Lung (tissue), 12 donors: ENCODE measurements around the gene DCDC1. TPM values are rescaled to one million over a fixed set of nuclear protein-coding genes. Genes with fewer than 3 reads are reported as not detected.

Experiments
- ATAC-seq: fragments of 200-7000 bp; cut with Tn5 transposase; one replicate; pipeline ENCODE4 v1.9.1; 2020; ENCODE audit warnings: moderate number of reproducible peaks; ENCODE audit not compliant: insufficient read depth, low FRiP score
- DNase-seq, 3 donors: peaks; one replicate each; pipeline ENCODE4 v3.0.0-alpha.2; 2013 to 2017
- H3K27ac ChIP-seq, 2 donors: one replicate each; pipeline ENCODE4 v1.5.1; 2013; ENCODE audit warnings: mild to moderate bottlenecking in 2 of 2, moderate library complexity in 2 of 2, control low read depth in 1 of 2, inconsistent platforms in 1 of 2, low read depth in 1 of 2, low read length in 1 of 2
- H3K27me3 ChIP-seq, 3 donors: one replicate each; pipeline ENCODE4 v1.5.1; 2013; ENCODE audit warnings: low read length in 2 of 3; ENCODE audit not compliant: control insufficient read depth in 3 of 3, insufficient read depth in 3 of 3
- H3K36me3 ChIP-seq, 4 donors: one replicate each; pipeline ENCODE4 v1.5.1; 2013; ENCODE audit warnings: low read length in 4 of 4, mild to moderate bottlenecking in 1 of 4, moderate library complexity in 1 of 4; ENCODE audit not compliant: control insufficient read depth in 4 of 4, insufficient read depth in 4 of 4
- H3K4me1 ChIP-seq, 5 donors: one replicate each; pipeline ENCODE4 v1.5.1; 2013; ENCODE audit warnings: low read length in 5 of 5, mild to moderate bottlenecking in 2 of 5, moderate library complexity in 1 of 5; ENCODE audit not compliant: control insufficient read depth in 5 of 5, insufficient read depth in 5 of 5
- H3K4me3 ChIP-seq: one replicate; pipeline ENCODE4 v1.5.1; 2013; ENCODE audit warnings: mild to moderate bottlenecking, control low read depth, moderate library complexity
- H3K9ac ChIP-seq, 2 donors: one replicate each; pipeline ENCODE4 v1.5.1; 2013; ENCODE audit warnings: low read length in 2 of 2, control low read depth in 1 of 2; ENCODE audit not compliant: insufficient read depth in 1 of 2
- H3K9me3 ChIP-seq, 4 donors: one replicate each; pipeline ENCODE4 v1.5.1; 2013; ENCODE audit warnings: low read length in 3 of 4, mild to moderate bottlenecking in 1 of 4, moderate library complexity in 1 of 4; ENCODE audit not compliant: control insufficient read depth in 4 of 4, insufficient read depth in 3 of 4
- WGBS, 2 donors: extraction: QIAGEN DNeasy Blood & Tissue Kit; methylation state at CpG; one replicate each; pipeline ENCODE4 v1.1.7; 2013; 5-methylcytosine and 5-hydroxymethylcytosine counted together
- polyA plus RNA-seq, 2 donors: library from polyadenylated mRNA; stranded (reverse); fragments of 200-250 nt; gene quantifications; one replicate each; pipeline ENCODE4 v1.2.1, GENCODE V29; 2013
- total RNA-seq, 2 donors: library from RNA; depleted of rRNA in 1 of 2; stranded (reverse); fragments of >200 nt in 1 of 2; gene quantifications; one replicate each; pipeline ENCODE4 v1.2.1, GENCODE V29; 2014 to 2021
- TF ChIP-seq, protein P1 (sequence below): IDR thresholded peaks from 2 replicates; pipeline ENCODE4 v1.5.1; 2012; ENCODE audit warnings: mild to moderate bottlenecking; ENCODE audit errors: control extremely low read depth, extremely low read depth
- donor health status: control.
- donor health status: control.
- donor health status: Bipolar disorder and iron deficiency.
- donor health status: healthy.
- donor health status: DM: yes; HTN: yes; CAD: no.

Gene DCDC1
- total and polyA plus RNA-seq, 4 donors: 0.47 to 20.6 (median 4.7) TPM

- Histone ChIP-seq H3K36me3 (no peaks in the 10 kb centered on the region), H3K9me3 (no peaks in the 10 kb centered on the region), H3K4me3 (no peak overlapping the region), H3K4me1 (no peaks in the 10 kb centered on the region), H3K27me3 (no peaks in the 10 kb centered on the region), H3K9ac (no peak overlapping the region), H3K27ac (no peak overlapping the region)
- no peak for DNase-seq
- no peak for ATAC-seq
- 89 to 94% methylated on average over 1 of the region's 1 CpG for WGBS, 2 donors
- TF ChIP-seq, protein P1, sequence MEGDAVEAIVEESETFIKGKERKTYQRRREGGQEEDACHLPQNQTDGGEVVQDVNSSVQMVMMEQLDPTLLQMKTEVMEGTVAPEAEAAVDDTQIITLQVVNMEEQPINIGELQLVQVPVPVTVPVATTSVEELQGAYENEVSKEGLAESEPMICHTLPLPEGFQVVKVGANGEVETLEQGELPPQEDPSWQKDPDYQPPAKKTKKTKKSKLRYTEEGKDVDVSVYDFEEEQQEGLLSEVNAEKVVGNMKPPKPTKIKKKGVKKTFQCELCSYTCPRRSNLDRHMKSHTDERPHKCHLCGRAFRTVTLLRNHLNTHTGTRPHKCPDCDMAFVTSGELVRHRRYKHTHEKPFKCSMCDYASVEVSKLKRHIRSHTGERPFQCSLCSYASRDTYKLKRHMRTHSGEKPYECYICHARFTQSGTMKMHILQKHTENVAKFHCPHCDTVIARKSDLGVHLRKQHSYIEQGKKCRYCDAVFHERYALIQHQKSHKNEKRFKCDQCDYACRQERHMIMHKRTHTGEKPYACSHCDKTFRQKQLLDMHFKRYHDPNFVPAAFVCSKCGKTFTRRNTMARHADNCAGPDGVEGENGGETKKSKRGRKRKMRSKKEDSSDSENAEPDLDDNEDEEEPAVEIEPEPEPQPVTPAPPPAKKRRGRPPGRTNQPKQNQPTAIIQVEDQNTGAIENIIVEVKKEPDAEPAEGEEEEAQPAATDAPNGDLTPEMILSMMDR: no peak
Measured at GRCh38 chr11:30814737-30815136, 554.8 kb downstream of the DCDC1 start.

Other genes starting within 250 kb of the DCDC1 start
- 10 to 100 TPM; 13.0 to 25.4 TPM for gene DNAJC24, start 121 bp upstream of the DCDC1 start, total RNA-seq
- gene DNAJC24, start 121 bp upstream of the DCDC1 start, polyA plus RNA-seq: 1 to 10 TPM; 4.9 to 6.4 TPM
- gene IMMP1L, start 139.9 kb upstream of the DCDC1 start, total RNA-seq: 10 to 100 TPM; 12.6 to 25.7 TPM
- gene IMMP1L, start 139.9 kb upstream of the DCDC1 start, polyA plus RNA-seq: 10 to 100 TPM; 12.6 to 47.9 TPM
- gene ELP4, start 140.0 kb upstream of the DCDC1 start, total RNA-seq: 10 to 100 TPM; 13.6 to 47.8 TPM
- gene ELP4, start 140.0 kb upstream of the DCDC1 start, polyA plus RNA-seq: 10 to 100 TPM in 1 of 2 donors, 1 to 10 TPM in 1; 7.7 to 13.8 TPM